Lung (tissue), 12 donors: ENCODE measurements around the gene MEG3. TPM values are rescaled to one million over a fixed set of nuclear protein-coding genes. Genes with fewer than 3 reads are reported as not detected.
"Not testable (repeated sequence)": the region's sequence is repeated elsewhere in the genome, so short reads cannot be mapped to it uniquely, and the experiment has no call there.

Experiments used
- ATAC-seq: fragments of 200-7000 bp; cut with Tn5 transposase; one replicate; pipeline ENCODE4 v1.9.1; 2020; ENCODE audit warnings: moderate number of reproducible peaks; ENCODE audit not compliant: insufficient read depth, low FRiP score
- DNase-seq, 3 donors: peaks; one replicate each; pipeline ENCODE4 v3.0.0-alpha.2; 2013 to 2017
- H3K27ac ChIP-seq, 2 donors: one replicate each; pipeline ENCODE4 v1.5.1; 2013; ENCODE audit warnings: mild to moderate bottlenecking in 2 of 2, moderate library complexity in 2 of 2, control low read depth in 1 of 2, inconsistent platforms in 1 of 2, low read depth in 1 of 2, low read length in 1 of 2
- H3K27me3 ChIP-seq, 3 donors: one replicate each; pipeline ENCODE4 v1.5.1; 2013; ENCODE audit warnings: low read length in 2 of 3; ENCODE audit not compliant: control insufficient read depth in 3 of 3, insufficient read depth in 3 of 3
- H3K36me3 ChIP-seq, 4 donors: one replicate each; pipeline ENCODE4 v1.5.1; 2013; ENCODE audit warnings: low read length in 4 of 4, mild to moderate bottlenecking in 1 of 4, moderate library complexity in 1 of 4; ENCODE audit not compliant: control insufficient read depth in 4 of 4, insufficient read depth in 4 of 4
- H3K4me1 ChIP-seq, 5 donors: one replicate each; pipeline ENCODE4 v1.5.1; 2013; ENCODE audit warnings: low read length in 5 of 5, mild to moderate bottlenecking in 2 of 5, moderate library complexity in 1 of 5; ENCODE audit not compliant: control insufficient read depth in 5 of 5, insufficient read depth in 5 of 5
- H3K4me3 ChIP-seq: one replicate; pipeline ENCODE4 v1.5.1; 2013; ENCODE audit warnings: mild to moderate bottlenecking, control low read depth, moderate library complexity
- H3K9ac ChIP-seq, 2 donors: one replicate each; pipeline ENCODE4 v1.5.1; 2013; ENCODE audit warnings: low read length in 2 of 2, control low read depth in 1 of 2; ENCODE audit not compliant: insufficient read depth in 1 of 2
- H3K9me3 ChIP-seq, 4 donors: one replicate each; pipeline ENCODE4 v1.5.1; 2013; ENCODE audit warnings: low read length in 3 of 4, mild to moderate bottlenecking in 1 of 4, moderate library complexity in 1 of 4; ENCODE audit not compliant: control insufficient read depth in 4 of 4, insufficient read depth in 3 of 4
- WGBS, 2 donors: extraction: QIAGEN DNeasy Blood & Tissue Kit; methylation state at CpG; one replicate each; pipeline ENCODE4 v1.1.7; 2013; 5-methylcytosine and 5-hydroxymethylcytosine counted together
- polyA plus RNA-seq, 2 donors: library from polyadenylated mRNA; stranded (reverse); fragments of 200-250 nt; gene quantifications; one replicate each; pipeline ENCODE4 v1.2.1, GENCODE V29; 2013
- total RNA-seq, 2 donors: library from RNA; depleted of rRNA in 1 of 2; stranded (reverse); fragments of >200 nt in 1 of 2; gene quantifications; one replicate each; pipeline ENCODE4 v1.2.1, GENCODE V29; 2014 to 2021
- TF ChIP-seq, protein P1 (sequence below): IDR thresholded peaks from 2 replicates; pipeline ENCODE4 v1.5.1; 2012; ENCODE audit warnings: mild to moderate bottlenecking; ENCODE audit errors: control extremely low read depth, extremely low read depth
- donor health status: control.
- donor health status: control.
- donor health status: Bipolar disorder and iron deficiency.
- donor health status: healthy.
- donor health status: DM: yes; HTN: yes; CAD: no.

The MEG3 gene
- total and polyA plus RNA-seq, 4 donors = 5.9 to 267 (median 14.8) TPM

DNA sequence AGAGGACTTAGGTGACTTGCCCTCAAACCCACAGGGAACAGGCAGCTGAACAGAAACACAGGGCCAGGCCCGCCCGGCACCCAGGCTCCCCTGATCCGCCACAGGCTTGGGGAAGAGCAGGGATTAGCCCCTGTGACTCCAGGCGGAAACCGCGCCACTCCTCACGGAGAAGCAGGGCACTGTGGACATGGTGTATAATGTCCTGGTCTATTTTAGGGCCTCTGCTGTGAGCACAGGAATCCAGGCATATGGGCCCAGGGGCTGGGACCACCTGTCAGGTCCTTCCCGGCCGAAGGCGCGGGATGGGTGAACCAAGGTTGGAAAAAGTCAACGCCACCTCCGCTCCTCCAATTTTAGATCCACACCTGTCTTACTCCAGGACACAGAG, 34.6 kb upstream of the MEG3 start:
- H3K4me3 ChIP-seq = no peak overlapping the region
- H3K27me3 ChIP-seq = no peaks in the 10 kb centered on the region
- peaks cover 0 to 23% (median 4%) of the 10 kb centered on the region in 5 donors for H3K4me1 ChIP-seq
- no peak overlapping the region for H3K27ac ChIP-seq
- 94 to 99% methylated on average over 13 of the region's 13 CpGs for WGBS, 2 donors
- TF ChIP-seq, protein P1, sequence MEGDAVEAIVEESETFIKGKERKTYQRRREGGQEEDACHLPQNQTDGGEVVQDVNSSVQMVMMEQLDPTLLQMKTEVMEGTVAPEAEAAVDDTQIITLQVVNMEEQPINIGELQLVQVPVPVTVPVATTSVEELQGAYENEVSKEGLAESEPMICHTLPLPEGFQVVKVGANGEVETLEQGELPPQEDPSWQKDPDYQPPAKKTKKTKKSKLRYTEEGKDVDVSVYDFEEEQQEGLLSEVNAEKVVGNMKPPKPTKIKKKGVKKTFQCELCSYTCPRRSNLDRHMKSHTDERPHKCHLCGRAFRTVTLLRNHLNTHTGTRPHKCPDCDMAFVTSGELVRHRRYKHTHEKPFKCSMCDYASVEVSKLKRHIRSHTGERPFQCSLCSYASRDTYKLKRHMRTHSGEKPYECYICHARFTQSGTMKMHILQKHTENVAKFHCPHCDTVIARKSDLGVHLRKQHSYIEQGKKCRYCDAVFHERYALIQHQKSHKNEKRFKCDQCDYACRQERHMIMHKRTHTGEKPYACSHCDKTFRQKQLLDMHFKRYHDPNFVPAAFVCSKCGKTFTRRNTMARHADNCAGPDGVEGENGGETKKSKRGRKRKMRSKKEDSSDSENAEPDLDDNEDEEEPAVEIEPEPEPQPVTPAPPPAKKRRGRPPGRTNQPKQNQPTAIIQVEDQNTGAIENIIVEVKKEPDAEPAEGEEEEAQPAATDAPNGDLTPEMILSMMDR = no peak
- ATAC-seq (no peak), DNase-seq (no peak)
- H3K36me3 ChIP-seq = no peaks in the 10 kb centered on the region
- H3K9ac ChIP-seq = no peak overlapping the region
- no peaks in the 10 kb centered on the region for H3K9me3 ChIP-seq

DNA sequence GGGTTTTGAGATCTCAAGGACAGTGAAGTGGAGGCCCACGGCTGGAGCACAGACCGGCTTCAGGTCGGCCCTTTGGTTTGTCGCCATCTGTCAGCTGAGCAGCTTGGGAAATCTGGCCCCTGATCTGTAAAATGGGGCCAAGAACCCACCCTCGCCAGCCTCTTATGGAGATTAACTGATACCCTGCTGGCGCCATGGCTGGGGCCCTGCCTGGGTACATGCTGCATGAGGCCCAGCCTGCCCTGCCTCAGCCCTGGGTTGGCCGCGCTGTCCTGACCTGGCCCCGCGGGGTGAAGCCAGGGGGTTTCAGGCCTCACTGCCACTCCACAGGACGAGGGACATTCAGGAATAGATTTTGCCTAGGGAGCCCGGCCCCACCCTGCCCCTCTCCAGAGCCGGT, 33.9 kb upstream of the MEG3 start:
- Histone ChIP-seq H3K9me3 (no peaks in the 10 kb centered on the region), H3K27ac (no peak overlapping the region), H3K27me3 (no peaks in the 10 kb centered on the region), H3K9ac (no peak overlapping the region), H3K4me3 (no peak overlapping the region), H3K36me3 (no peaks in the 10 kb centered on the region), H3K4me1 (peaks cover 0 to 17% (median 0%) of the 10 kb centered on the region in 5 donors)
- no peak for DNase-seq
- no peak for ATAC-seq
- WGBS, 2 donors = 95% methylated on average over 13 of the region's 13 CpGs
- TF ChIP-seq, protein P1 = no peak

DNA sequence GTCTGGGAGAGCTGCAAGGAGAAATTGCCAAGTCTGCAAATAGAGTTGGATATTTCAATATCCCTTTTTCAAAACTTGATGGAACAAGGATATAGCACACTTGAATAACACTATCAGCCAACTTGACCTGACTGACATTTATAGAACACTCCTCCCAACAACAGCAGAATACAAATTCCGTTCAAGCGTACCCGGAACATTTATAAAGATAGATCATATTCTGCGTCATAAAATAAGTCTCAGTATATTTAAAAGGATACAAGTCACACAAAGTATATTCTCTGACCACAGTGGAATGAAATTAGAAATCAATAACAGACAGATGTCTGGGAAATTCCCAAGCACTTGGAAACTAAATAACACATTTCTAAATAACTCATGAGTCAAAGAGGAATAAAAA, 29.0 kb upstream of the MEG3 start:
- H3K9ac ChIP-seq = no peak overlapping the region
- no peaks in the 10 kb centered on the region for H3K36me3 ChIP-seq
- TF ChIP-seq, protein P1 = no peak
- ATAC-seq (no peak), DNase-seq (no peak)
- H3K4me1 ChIP-seq = no peaks in the 10 kb centered on the region
- H3K9me3 ChIP-seq = no peaks in the 10 kb centered on the region
- H3K27ac ChIP-seq = no peak overlapping the region
- no peaks in the 10 kb centered on the region for H3K27me3 ChIP-seq
- 87 to 93% methylated on average over 4 of the region's 4 CpGs for WGBS, 2 donors
- no peak overlapping the region for H3K4me3 ChIP-seq

DNA sequence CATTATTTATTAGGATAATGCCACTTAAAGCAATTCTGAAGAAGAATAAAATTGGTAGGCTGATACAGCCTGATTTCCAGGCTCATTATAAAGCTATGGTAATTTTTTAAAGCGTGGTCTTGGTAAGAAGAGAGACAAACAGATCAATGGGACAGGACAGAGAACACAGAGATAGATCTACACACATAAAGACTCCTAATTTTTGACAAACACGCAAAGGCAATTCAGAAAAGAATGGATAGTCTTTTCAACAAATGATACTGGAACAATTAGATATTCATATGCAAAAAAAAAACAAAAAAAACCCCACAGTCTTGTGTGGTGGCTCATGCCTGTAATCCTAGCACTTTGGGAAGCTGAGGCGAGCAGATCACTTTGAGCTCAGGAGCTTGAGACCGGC, 25.9 kb upstream of the MEG3 start:
- H3K4me1 ChIP-seq = no peaks in the 10 kb centered on the region
- H3K4me3 ChIP-seq = no peak overlapping the region
- ATAC-seq (no peak), DNase-seq (no peak)
- H3K9me3 ChIP-seq = no peaks in the 10 kb centered on the region
- TF ChIP-seq, protein P1 = no peak
- 85 to 93% methylated on average over 4 of the region's 4 CpGs for WGBS, 2 donors
- H3K27me3 ChIP-seq = no peaks in the 10 kb centered on the region
- no peak overlapping the region for H3K9ac ChIP-seq
- H3K36me3 ChIP-seq = no peaks in the 10 kb centered on the region
- no peak overlapping the region for H3K27ac ChIP-seq

DNA sequence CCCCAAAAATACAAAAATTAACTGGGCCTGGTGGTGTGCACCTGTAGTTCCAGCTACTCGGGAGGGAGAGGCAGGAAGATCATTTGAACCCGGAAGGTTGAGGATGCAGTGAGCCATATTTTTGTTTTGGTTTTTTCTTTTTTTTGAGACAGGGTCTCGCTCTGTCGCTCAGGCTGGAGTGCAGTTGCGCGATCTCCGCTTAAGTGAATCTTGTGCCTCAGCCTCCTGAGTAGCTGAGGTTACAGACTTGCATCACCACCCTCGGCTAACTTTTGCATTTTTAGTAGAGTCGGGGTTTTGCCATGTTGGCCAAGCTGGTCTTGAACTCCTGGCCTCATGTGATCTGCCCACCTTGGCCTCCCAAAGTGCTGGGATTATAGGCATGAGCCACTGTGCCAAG, 24.5 kb upstream of the MEG3 start:
- H3K27me3 ChIP-seq, DNase-seq, H3K27ac ChIP-seq, H3K4me1 ChIP-seq, H3K36me3 ChIP-seq, H3K9ac ChIP-seq, H3K4me3 ChIP-seq, H3K9me3 ChIP-seq, ATAC-seq: not testable (repeated sequence)
- WGBS, 2 donors = 70 to 90% methylated on average over 9 of the region's 9 CpGs
